BJ (cell line): ENCODE results near the gene ACER1. TPM values are rescaled to one million over a fixed set of nuclear protein-coding genes. Genes with fewer than 3 reads are reported as not detected.

Experiments used
- CTCF ChIA-PET: fragments of 350-600 bp; formaldehyde crosslinking; extraction: SDS; loops from one replicate; lab custom pipeline; 2021; ENCODE audit warnings: antibody characterized with exemption, inconsistent platforms; lab: Yijun Ruan, JAX
- POLR2A ChIA-PET: fragments of 300-600 bp; sonication (Branson Sonifier 250); formaldehyde crosslinking; extraction: SDS; loops from one replicate; lab custom pipeline; 2021; ENCODE audit warnings: antibody characterized with exemption; lab: Charles Lee
- DNase-seq: peaks from one replicate; pipeline ENCODE4 v3.0.0-alpha.2; 2011; ENCODE audit warnings: low read depth
- H3K27me3 ChIP-seq: 2 replicates; pipeline ENCODE4 v1.6.0; 2011; ENCODE audit warnings: low read length; ENCODE audit not compliant: control insufficient read depth, insufficient read depth
- H3K36me3 ChIP-seq: 2 replicates; pipeline ENCODE4 v1.5.1; 2011; ENCODE audit warnings: low read length; ENCODE audit not compliant: control insufficient read depth, insufficient read depth
- H3K4me3 ChIP-seq: 2 replicates; pipeline ENCODE4 v1.5.1; 2011; ENCODE audit warnings: low read depth, mild to moderate bottlenecking, control low read depth, low read length
- polyA plus RNA-seq: library from polyadenylated mRNA; depleted of rRNA; stranded (reverse); fragments of >200 nt; gene quantifications from 2 replicates; pipeline ENCODE4 v1.2.3, GENCODE V29; 2011
- TF ChIP-seq, protein P1 (sequence below): IDR thresholded peaks from 2 replicates; pipeline ENCODE4 v1.5.1; 2011; ENCODE audit warnings: low read depth, mild to moderate bottlenecking, control low read depth, inconsistent platforms, low read length, moderate library complexity; ENCODE audit not compliant: insufficient read depth

The ACER1 gene
- polyA plus RNA-seq, 1 experiment = 0.10 TPM

- Histone ChIP-seq H3K36me3 (peaks cover under 1% of the 10 kb centered on the region), H3K4me3 (peak overlapping the region; percentile 97), H3K27me3 (no peaks in the 10 kb centered on the region)
- no peak for DNase-seq
- TF ChIP-seq, protein P1, sequence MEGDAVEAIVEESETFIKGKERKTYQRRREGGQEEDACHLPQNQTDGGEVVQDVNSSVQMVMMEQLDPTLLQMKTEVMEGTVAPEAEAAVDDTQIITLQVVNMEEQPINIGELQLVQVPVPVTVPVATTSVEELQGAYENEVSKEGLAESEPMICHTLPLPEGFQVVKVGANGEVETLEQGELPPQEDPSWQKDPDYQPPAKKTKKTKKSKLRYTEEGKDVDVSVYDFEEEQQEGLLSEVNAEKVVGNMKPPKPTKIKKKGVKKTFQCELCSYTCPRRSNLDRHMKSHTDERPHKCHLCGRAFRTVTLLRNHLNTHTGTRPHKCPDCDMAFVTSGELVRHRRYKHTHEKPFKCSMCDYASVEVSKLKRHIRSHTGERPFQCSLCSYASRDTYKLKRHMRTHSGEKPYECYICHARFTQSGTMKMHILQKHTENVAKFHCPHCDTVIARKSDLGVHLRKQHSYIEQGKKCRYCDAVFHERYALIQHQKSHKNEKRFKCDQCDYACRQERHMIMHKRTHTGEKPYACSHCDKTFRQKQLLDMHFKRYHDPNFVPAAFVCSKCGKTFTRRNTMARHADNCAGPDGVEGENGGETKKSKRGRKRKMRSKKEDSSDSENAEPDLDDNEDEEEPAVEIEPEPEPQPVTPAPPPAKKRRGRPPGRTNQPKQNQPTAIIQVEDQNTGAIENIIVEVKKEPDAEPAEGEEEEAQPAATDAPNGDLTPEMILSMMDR = no peak
- ChIA-PET CTCF (no interaction called here), POLR2A (no interaction called here)
These were observed 40.3 kb upstream of the ACER1 start for GRCh38 chr19:6373813-6374108.

DNA sequence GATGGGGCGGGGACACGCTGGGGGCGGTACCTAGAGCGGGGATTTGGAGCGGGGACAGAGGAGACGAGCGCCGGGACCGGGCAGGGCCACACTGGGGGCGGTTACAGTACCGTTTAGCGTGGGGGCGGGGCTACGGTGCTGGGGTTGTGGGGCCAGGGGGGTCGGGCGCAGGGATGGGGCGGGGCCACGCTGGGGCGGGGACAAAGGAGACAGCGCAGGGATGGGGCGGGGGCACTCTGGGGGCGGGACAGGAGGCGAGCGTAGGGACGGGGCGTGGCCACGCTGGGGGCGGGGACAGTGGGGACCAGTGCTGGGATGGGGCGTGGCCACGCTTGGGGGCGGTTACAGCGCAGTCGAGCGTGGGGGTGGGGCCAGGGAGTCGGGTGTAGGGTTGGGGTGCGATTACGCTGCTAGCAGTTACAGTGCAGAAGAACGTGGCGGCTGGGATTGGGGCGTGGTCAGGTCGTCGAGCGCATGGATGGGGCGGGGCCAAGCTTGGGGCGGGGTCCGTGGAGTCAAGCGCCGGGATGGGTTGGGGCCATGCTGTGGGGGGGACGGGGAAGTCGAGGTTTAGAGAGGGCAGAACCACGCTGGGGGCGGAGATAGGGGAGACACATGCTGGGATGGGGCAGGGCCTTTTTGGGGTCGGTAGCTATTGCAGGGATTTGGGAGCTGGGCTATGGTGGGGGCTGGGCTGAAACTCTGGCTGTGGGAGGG, 39.8 kb upstream of the ACER1 start:
- Histone ChIP-seq H3K4me3 (peak overlapping the region; percentile 97), H3K36me3 (peaks cover 3% of the 10 kb centered on the region), H3K27me3 (no peaks in the 10 kb centered on the region)
- DNase-seq = peak; percentile 82
- TF ChIP-seq, protein P1 = no peak
- POLR2A ChIA-PET = interaction anchor here (0.7 to 0.8 kb wide), 2 partner anchors 12 to 52 kb away, joined by 3 to 6 read pairs; partner anchors contain the start of gene CLPP
- CTCF ChIA-PET = no interaction called here

GRCh38 chr19:6372594-6373095, 39.2 kb upstream of the ACER1 start, which contains the start of gene ALKBH7:
TSS of gene ALKBH7 (plus strand) at chr19:6372794. CDS start at chr19:6372821, 27 bp downstream.
- Histone ChIP-seq H3K27me3 (no peaks in the 10 kb centered on the region), H3K36me3 (peaks cover 8% of the 10 kb centered on the region), H3K4me3 (peak within 1 kb of the TSS; percentile 97)
- CTCF ChIA-PET = no interaction called here
- POLR2A ChIA-PET = interaction anchor here (0.7 to 0.8 kb wide), 2 partner anchors 11 to 52 kb away, joined by 3 to 6 read pairs; partner anchors contain the start of gene CLPP
- TF ChIP-seq, protein P1 = no peak
- peak; percentile 97 for DNase-seq

- H3K36me3 ChIP-seq = peaks cover 23% of the 10 kb centered on the region
- DNase-seq = no peak
- no peak overlapping the region for H3K4me3 ChIP-seq
- POLR2A ChIA-PET = interaction anchor here (0.6 kb wide), 1 partner anchor 152 kb away, joined by 6 read pairs; no protein-coding TSS in a partner anchor
- TF ChIP-seq, protein P1 = no peak
- CTCF ChIA-PET = no interaction called here
- H3K27me3 ChIP-seq = no peaks in the 10 kb centered on the region
These were observed 30.9 kb upstream of the ACER1 start for GRCh38 chr19:6364353-6364752.

DNA sequence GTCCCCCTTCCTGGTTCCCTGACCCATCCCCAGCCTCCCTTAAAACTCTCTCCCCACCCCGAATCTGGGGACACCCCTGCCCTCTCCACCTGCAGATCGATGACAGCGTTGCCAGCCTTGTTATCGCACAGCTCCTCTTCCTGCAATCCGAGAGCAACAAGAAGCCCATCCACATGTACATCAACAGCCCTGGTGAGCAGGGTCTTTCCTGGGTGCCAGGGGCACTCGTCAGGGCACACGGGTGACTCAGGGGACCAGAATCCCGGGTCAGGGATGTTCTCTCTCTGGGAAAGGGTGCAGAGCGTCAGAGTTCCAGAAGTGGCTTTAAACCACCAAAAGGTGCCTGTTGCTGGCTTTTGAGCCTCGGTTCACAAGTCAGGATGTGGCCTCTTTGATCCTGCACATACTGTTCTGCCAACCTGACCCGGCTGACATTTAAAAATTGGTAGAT, 29.0 kb upstream of the ACER1 start:
- peaks cover 15% of the 10 kb centered on the region for H3K36me3 ChIP-seq
- TF ChIP-seq, protein P1 = no peak
- no peaks in the 10 kb centered on the region for H3K27me3 ChIP-seq
- no peak for DNase-seq
- POLR2A ChIA-PET = no interaction called here
- H3K4me3 ChIP-seq = peak overlapping the region; percentile 92
- CTCF ChIA-PET = interaction anchor here (1.5 kb wide), 1 partner anchor 14 kb away, joined by 3 read pairs; no protein-coding TSS in a partner anchor
